Stimulated activated CD4-positive, alpha-beta T cell treated with anti-CD3 and anti-CD28 coated beads, Interleukin-1b, Interleukin-23, amount 100 ng/mL, for 48 hours (primary cell): ENCODE data around the gene JCHAIN.
"Not testable (repeated sequence)": the region's sequence is repeated elsewhere in the genome, so short reads cannot be mapped to it uniquely, and the experiment has no call there.

Source experiments
- DNase-seq: peaks from one replicate; pipeline ENCODE4 v3.0.0-alpha.2; 2020

JCHAIN gene

GRCh38 chr4:70687821-70688794 lies 21.8 kb upstream of the JCHAIN start, which contains the start of gene UTP3:
Gene UTP3 (plus strand): TSS chr4:70688532. CDS start chr4:70688678, 146 bp downstream.
- DNase-seq = peak; percentile 95

DNA sequence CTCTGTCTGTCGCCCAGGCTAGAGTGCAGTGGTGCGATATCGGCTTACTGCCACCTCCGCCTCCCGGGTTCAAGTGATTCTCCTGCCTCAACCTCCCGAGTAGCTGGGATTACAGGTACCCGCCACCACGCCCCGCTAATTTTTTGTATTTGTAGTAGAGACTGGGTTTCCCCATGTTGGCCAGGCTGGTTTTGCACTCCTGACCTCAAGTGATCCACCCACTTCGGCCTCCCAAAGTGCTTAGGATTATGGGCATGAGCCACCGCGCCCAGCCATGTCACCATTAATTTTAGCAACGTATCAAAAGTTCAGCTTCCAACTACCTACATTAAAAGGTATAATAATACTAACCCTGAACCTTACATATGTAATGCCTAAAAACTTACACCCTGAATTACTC lies 21.1 kb upstream of the JCHAIN start:
- DNase-seq = no peak

DNA sequence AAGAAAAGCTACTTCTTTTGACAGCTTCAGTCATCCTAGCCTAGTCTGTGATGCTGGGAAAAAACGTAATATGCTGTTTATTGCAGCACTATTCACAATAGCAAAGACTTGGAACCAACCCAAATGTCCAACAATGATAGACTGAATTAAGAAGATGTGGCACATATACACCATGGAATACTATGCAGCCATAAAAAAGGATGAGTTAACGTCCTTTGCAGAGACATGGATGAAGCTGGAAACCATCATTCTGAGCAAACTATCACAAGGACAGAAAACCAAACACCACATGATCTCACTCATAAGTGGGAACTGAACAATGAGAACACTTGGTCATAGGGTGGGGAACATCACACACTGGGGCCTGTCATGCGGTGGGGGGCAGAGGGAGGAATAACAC lies 15.8 kb upstream of the JCHAIN start:
- DNase-seq = not testable (repeated sequence)

GRCh38 chr4:70681704-70682103 lies 15.4 kb upstream of the JCHAIN start:
- no peak for DNase-seq

DNA sequence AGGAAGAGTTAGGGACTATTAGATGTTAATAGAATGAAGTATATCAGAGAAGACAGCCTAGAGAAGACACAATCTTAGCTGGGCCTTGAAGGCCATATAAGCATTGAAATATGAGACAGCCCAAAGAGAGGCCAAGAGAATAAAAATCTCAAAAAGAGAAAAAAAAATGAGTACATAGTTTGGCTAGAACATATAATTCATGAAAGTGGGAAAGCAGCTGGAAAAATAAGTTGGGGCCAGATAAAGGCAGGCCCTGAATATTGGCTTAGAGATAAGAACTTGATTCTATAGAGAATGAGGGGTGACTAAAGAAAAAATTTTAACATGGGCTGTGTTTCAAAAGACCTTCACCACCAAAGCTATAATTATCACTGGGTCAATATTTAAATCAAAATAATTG lies 14.6 kb upstream of the JCHAIN start:
- no peak for DNase-seq

- no peak for DNase-seq
Observed at GRCh38 chr4:70678383-70678999, 12.2 kb upstream of the JCHAIN start.

DNA sequence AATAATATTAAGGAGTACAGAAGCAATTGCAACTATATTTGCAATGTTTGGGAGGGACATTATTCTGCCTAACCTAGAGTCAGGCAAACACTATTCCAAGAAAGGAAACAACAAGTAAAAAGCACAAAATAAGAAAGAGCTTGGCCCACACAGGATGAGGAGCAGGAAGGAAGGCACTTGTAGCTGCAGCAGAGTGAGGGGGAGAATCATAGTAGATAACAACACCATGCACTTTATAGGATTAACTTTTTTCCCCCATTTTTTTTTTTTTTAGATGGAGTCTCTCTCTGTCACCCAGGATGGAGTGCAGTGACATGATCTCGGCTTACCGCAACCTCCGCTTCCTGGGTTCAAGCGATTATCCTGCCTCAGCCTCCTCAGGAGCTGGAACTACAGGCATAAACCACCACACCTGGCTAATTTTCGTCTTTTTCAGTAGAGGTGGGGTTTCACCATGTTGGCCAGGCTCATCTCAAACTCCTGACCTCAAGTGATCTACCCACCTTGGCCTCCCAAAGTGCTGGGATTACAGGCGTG lies 10.3 kb upstream of the JCHAIN start:
- no peak for DNase-seq

- no peak for DNase-seq
Observed at GRCh38 chr4:70674731-70675130, 8.4 kb upstream of the JCHAIN start.

DNA sequence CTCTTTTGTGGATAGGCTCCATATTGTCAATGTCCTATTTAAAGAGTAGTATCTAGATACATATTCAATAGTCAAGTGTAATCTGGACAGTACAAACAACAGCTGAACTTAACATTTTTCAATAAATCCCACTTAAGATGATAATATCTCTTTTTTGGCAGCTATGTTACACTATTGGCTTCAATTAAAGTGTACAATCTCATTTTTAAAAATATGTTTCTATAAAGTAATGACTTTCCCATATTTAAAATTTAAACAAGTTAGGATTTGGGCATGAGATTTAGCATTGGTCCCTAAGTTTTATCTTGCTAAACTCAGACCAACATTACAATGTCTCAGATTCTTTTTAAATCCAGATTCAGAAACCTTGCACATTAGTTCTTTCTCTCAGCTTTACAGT lies 7.9 kb upstream of the JCHAIN start:
- no peak for DNase-seq

GRCh38 chr4:70671091-70671490 lies 4.8 kb upstream of the JCHAIN start:
- DNase-seq = no peak

DNA sequence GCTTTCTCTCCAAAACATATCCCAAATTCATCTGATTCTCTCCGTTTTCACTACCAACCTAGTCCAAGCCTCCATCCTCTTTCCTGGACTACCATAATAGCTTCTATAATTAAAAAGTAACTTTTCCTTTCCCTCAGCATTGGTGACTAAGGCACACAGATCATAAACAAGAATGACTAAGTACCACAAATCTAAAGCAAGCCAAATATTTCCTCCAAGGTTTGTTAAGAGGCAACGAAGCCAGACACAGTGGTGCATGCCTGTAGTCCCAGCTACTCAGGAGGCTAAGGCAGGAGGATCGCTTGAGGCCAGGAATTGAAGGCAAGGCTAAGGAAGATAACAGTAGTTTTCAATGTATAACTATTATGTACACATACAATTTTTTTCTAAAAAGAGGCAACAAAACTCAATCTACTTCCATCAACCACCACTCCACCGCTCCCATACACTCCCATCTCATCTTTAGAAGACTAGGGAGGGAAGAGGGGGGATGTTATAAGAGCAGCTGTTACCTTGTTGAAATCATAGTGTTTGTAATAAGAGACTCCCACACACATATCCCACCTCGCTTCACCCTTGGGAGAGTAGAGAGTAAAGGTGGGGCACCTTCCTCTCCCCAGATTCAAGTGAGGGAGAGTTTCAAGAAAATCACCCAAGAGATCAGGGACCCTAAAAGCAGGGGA lies 4.2 kb upstream of the JCHAIN start:
- DNase-seq = no peak

- DNase-seq = no peak
Observed at GRCh38 chr4:70667740-70668535, 1.6 kb upstream of the JCHAIN start.

DNA sequence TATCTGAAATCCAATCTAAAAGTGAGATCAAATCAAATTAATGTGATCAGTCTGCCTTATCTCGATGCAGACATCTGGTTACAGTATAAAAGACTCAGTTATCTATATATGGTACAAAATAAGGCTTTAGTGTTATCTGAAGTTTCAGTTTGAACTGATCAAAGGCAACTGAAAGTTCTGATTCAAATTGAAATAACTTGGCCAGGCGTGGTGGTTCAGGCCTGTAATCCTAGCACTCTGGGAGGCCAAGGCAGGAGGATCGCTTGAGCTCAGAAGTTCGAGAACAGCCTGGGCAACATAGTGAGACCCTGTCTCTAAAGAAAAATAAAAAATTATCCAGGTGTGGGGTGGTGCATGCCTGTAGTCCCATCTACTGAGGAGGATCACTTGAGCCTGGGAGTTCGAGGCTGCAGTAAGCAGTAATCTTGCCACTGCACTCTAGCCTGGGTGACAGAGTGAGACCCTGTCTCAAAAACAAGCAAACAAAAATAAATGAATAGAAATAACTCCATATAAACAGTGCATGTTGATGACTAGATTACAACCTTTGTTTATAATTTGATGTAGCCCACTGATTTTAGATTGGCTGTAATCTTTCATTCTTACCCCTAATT lies 4.9 kb downstream of the JCHAIN start:
- DNase-seq = peak; percentile 26

DNA sequence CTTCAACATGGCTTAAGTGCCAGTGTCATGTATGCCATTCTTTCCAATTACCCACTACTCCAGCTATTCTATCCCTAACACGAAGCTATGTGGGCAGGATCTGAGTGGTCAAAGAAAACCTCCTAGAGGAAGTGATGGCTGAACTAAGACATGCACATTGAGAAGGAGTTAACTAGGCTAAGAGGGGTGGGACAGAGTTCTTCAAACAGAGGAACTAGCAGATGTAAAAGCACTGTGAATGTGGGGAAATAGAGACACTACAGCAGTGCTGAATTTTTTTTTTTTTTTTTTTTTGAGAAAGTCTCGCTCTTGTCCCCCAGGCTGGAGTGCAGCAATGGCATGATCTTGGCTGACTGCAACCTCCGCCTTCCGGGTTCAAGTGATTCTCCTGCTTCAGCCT lies 6.2 kb downstream of the JCHAIN start:
- DNase-seq = no peak

DNA sequence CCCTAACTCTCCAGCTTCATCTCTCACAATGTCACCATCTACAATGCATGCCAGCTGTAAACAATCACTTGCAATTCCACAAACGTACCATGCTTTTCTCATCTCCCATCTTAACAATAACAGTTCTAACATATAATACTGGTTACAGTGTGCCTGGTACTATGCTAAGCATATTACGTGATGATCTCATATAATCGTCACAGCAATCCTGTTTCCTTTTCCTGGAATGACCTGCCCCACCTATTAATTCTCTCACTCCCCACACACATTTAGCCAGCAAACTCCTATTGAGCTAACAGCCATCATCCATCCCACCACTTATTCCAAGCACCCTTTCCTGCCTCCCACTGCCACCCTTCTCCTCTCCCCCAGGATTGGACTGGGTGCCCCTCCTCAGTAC lies 7.9 kb downstream of the JCHAIN start:
- DNase-seq = no peak

DNA sequence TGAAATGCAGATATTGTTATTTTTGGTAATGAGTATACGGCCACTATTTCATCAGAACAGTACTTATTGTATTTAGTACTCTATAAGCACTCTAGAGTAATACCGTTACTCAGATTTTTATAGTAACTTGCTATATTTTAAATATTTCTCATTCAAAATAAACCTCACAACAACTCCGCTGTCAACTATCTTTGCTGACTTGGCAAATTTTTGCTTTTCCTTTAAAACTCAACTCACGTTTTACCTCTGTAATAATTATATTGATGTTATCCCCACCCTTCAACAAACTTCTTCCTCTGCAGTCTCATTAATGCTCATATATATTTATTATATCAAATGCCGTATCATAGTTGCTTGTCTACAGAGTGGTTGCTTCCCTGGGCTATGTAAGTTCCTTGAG lies 9.0 kb downstream of the JCHAIN start:
- DNase-seq = no peak

GRCh38 chr4:70654605-70655011 lies 11.7 kb downstream of the JCHAIN start:
- DNase-seq = no peak

DNA sequence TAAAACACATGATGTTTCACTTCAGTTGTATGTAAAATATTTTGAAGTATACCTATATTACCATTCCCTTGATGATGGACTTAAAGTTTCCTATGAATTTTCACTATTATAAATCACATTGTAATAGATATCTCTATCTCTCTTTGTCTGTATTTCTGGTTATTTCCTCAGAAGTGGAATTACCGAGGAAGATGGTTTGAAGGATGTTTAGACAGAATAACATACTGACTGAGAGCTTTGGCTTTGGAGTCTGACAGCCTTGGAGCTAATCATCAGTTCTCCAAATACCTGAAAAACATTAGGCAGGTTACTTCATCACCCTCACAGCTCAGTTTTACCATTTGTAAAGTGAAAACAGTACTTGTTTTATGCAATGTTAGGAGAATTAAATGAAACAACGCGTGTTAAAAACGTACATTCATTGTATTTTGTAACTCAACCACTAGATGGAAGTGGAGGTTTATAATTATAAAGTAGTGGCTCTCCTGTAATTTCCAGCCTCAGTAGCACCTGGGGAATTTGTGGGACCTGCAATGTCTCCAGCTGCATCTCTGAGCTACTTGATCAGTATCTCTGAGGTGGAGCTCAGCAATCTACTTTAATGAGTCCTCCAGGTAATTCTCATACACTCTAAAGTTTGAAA lies 14.3 kb downstream of the JCHAIN start:
- DNase-seq = no peak

- not testable (repeated sequence) for DNase-seq
Observed at GRCh38 chr4:70650741-70651140, 15.6 kb downstream of the JCHAIN start.

- DNase-seq = no peak
Observed at GRCh38 chr4:70640192-70640591, 26.1 kb downstream of the JCHAIN start.

DNA sequence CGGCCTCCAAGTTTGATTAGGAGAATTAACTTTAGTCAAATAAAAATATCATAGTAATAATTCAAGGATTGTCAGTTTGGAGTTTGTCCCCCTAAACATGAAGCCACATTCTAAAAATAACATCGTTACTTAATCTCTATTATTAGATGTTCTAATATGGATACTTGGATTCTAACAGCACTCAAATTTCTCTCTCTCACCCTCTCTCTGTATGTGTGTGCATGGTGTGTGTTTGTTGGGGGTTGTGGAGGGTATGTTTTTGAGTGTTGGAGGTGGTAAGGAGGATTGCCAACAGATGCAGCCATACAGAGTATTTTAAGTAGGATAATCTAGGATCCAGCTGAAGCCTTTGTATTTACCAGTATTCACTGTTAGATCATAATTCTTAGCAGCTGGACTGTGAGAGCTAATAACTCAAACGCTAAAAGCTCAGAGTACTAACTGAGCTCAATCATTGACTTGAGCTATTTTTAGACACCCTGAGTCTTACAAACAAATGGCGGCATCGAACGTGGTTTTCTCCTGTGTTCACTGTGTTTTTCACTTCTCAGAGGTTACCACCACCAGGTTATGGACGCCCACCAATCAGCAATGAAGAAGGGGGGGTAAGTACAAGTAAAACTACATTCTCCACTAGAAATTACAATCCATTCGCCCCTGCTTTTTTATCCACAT lies 28.9 kb downstream of the JCHAIN start:
- no peak for DNase-seq
